ENCODE measurements around the gene HBEGF.
"Not testable (repeated sequence)": the region's sequence is repeated elsewhere in the genome, so short reads cannot be mapped to it uniquely, and the experiment has no call there.

HBEGF gene

GRCh38 chr5:140360681-140361479 lies 14.5 kb upstream of the HBEGF start:
- no peak for DNase-seq

DNA sequence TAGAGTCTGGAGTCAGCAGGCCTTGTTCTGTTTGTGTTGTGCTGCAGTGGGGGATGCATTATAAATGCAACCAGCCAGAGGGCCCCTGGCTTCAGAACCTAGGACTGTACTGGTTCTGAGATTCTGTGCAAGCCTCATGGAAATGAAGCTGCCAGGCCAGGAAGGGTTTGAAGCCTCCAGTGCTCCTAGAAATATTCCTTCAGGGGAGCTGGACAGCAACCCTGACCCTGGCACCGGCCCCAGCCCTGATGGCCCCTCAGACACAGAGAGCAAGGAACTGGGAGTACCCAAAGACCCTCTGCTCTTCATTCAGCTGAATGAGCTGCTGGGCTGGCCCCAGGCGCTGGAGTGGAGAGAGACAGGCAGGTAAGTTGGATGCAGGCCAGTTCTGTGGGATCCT lies 13.7 kb upstream of the HBEGF start, which contains the start of gene SLC4A9:
Gene SLC4A9, plus strand, starts transcription at position 94 of the 400 bp plus-strand sequence. Its CDS starts 43 bp downstream, at position 137.
- DNase-seq: no peak

DNA sequence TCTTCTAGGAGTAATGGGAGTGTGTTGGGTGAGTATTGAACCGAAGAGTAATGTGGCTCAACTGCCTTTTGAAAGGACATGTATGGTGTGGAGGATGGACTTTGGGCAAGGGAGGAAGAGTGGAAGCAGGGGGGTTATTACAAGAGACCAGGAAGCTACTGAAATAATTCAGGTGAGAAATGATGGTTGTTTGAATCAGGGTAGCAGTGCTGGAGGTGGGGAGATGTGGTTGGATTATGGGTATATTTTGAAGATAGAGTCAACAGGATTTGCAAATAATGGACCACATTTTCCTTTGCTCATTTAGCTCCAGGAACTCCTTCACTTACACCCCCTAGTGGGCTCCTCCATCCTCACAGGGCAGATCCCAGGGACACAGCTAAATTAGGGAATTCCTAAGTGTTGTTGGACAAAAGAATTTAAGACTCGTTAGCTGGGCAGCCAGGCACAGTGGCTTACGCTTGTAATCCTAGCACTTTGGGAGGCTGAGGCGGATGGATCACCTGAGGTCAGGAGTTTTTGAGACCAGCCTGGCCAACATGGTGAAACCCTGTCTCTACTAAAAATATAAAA lies 12.4 kb upstream of the HBEGF start:
- DNase-seq: no peak

DNA sequence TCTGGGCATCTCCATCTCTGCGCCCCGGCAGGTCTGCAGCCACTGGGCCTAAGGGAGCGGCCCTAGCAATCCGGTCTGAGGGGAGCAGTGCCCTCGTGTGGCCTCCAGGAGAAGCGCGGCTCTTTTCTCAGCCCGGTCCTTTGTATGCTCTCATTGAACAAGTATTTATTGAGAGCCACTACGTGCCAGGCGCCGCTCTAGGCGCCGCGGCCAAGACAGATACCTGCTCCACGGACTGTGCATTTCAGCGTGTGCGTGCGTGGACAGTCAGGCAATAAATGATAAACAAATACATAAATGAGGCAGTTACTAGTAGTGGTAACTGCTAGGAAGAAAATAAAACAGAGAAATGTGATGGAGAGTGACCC lies 11.3 kb upstream of the HBEGF start:
- DNase-seq: peak; percentile 76

GRCh38 chr5:140356853-140357725 lies 10.7 kb upstream of the HBEGF start:
- no peak for DNase-seq

DNA sequence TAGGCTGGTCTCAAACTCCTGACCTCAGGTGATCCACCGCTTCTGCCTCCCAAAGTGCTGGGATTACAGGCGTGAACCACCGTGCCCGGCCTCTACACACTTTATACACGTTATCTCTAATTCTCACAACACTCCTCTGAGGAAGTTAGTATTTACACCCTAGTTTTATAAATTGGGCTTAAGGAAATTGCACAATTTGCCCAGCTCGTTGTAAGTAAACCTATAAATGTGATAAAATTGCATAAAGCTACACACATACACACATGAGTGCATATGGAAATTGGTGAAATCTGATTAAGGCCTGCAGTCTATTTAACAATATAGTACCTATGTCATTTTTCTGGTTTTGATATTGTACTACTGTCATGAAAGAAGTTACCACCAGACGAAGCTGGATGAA lies 9.1 kb upstream of the HBEGF start:
- DNase-seq: no peak

GRCh38 chr5:140351609-140352334 lies 5.4 kb upstream of the HBEGF start:
- peak; percentile 83 for DNase-seq

GRCh38 chr5:140349244-140349643 lies 2.8 kb upstream of the HBEGF start:
- DNase-seq: no peak

GRCh38 chr5:140348104-140348503 lies 1.7 kb upstream of the HBEGF start:
- DNase-seq: no peak

GRCh38 chr5:140347360-140347759 lies 957 bp upstream of the HBEGF start:
- DNase-seq: no peak

- no peak for DNase-seq
These were observed 470 bp downstream of the HBEGF start for GRCh38 chr5:140345919-140346347.

DNA sequence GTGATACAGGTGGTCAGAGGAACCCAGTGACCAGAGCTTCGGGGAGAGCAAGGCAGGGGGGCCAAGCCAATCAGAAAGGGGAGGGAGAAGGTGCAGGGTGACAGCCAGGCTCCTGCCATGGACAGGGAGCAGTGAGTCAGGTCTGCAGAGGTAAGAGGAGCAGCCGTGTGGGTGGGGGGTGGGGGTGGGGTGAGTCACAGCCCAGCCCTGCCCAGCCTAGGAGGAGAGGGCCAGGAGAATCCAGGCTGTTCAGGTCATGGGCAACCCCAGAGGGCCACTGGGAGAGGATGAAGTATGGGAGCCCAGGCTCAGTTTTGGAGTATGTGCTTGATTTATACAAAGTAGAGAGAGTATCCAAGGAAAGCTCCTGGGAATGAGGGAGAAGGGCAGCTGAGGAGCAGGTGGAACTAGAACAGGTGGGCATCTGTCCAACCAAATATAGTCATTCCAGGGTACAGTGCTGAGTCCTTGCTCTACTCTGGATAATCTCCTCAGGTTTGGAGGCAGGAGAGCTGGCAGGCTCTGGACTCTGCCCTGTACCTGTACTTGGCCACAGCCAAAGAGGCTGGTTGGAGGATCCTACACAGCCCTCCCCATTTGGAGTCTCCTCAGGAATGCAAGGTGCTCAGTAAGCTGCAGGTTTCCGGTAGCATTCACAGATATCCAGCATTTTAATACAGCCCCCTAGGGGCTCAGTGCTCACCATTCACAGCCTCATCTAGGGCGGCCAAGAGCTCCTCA lies 1.6 kb downstream of the HBEGF start:
- no peak for DNase-seq

GRCh38 chr5:140343849-140344248 lies 2.6 kb downstream of the HBEGF start:
- not testable (repeated sequence) for DNase-seq

DNA sequence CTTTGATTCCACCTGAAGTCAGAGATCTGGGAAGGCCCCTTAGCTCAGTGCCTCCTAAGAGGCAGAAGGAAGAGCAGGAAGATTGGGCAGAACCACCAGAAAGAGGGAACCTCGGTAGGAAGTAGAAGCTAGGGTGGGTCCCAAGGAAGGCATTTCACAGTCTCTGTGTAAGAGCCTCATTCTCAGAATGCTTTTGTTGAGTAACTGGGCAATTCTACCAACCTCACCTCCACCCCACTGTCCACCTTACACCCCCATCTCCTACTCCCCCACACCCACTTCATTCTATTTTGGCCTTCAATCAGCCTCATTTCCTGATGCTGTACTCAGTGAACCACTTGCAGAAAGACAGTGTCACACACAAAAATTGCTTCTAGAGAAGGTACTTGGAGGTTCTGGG lies 3.5 kb downstream of the HBEGF start:
- DNase-seq: no peak

GRCh38 chr5:140342287-140342686 lies 4.1 kb downstream of the HBEGF start:
- DNase-seq: peak; percentile 16

DNA sequence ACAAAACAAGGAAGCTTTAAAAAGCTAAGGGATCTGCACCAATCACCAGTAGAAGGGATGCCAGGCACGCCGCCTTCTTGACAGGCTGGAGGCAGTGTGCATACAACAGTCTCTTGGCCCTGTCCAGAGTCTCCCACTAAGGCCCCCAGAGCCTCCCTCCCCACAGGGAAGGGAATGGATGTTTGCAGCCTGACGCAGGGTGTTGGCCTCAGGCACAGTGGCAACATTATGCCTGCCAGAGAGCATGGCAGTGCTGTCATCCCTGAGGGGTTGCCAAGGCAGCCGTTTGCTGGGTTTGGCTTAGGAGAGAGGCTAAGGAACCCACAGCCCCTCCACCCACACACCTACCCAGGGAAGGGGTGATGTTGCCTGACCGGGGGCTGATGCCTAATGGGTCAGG lies 4.8 kb downstream of the HBEGF start:
- no peak for DNase-seq

GRCh38 chr5:140340605-140341121 lies 5.7 kb downstream of the HBEGF start:
- no peak for DNase-seq

- DNase-seq: no peak
These were observed 6.8 kb downstream of the HBEGF start for GRCh38 chr5:140339636-140340035.

- DNase-seq: no peak
These were observed 7.5 kb downstream of the HBEGF start for GRCh38 chr5:140338908-140339307.

- DNase-seq: no peak
These were observed 8.1 kb downstream of the HBEGF start for GRCh38 chr5:140338336-140338735.

- no peak for DNase-seq
These were observed 8.5 kb downstream of the HBEGF start for GRCh38 chr5:140337880-140338279.

DNA sequence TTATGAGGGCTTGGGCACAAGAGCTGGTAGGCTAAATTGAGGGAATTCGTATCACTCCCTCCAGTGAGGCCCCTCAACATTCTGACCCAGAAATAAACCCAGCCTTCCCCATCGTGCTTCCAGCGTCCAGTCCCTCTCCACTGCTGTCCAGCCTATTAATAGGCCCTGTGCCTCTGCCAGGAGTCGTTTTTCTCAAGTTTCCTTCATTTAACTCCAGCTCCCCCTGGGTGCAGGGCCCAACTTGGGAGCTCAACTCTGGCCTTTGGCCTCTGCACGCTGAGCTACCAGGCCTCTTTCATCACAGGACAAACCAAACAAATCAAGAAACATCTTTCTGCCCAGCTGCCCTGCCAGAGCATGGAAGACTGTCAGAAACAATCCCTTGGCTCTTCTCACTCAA lies 10.0 kb downstream of the HBEGF start:
- DNase-seq: no peak
